ENCODE measurements around the gene CHL1.

CHL1 gene

DNA sequence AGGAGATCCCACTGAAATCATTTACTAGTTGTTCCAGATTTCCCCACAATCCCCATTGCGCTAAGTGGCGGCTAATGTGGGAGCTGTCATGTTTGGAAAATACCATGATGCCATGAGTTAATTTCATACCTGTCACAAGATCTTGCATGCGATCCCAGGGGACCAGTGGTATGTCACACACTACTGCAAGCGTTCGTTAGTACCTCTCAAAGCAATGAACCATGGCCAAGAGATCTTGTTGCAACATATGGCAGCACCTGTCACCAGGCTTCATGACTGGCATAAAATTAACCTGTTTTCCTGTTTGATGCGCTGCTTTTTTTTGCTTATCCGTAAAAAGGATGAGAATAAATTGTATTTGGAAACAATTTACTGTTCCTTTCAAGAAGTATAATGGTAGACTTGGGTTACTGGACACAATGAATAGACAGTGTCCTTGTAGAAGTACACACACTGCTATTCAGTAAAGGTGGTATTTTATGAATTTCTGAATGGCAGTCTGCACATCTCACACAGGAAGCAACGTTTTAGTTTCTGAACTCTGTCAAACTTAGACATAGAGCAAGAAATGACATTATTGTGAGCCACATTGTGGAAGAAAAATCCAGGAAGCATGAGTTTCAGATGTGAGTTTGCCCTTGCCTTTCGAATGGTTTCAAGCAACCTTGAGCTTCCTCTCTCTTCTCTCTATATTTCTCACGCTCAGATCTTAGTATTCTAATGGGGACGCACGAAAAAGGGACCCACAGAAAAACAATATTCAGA, 81.9 kb downstream of the CHL1 start:
- TF ChIP-seq, protein P1, sequence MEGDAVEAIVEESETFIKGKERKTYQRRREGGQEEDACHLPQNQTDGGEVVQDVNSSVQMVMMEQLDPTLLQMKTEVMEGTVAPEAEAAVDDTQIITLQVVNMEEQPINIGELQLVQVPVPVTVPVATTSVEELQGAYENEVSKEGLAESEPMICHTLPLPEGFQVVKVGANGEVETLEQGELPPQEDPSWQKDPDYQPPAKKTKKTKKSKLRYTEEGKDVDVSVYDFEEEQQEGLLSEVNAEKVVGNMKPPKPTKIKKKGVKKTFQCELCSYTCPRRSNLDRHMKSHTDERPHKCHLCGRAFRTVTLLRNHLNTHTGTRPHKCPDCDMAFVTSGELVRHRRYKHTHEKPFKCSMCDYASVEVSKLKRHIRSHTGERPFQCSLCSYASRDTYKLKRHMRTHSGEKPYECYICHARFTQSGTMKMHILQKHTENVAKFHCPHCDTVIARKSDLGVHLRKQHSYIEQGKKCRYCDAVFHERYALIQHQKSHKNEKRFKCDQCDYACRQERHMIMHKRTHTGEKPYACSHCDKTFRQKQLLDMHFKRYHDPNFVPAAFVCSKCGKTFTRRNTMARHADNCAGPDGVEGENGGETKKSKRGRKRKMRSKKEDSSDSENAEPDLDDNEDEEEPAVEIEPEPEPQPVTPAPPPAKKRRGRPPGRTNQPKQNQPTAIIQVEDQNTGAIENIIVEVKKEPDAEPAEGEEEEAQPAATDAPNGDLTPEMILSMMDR (IDR thresholded peaks at IDR 0.05; ENCODE audit: insufficient read depth, low read depth, low read length, missing control alignments) = no peak
- peak; percentile 94 for DNase-seq (ENCODE audit: low read depth)

GRCh38 chr3:279325-279724, 82.8 kb downstream of the CHL1 start:
- no peak for DNase-seq (ENCODE audit: low read depth)
- TF ChIP-seq, protein P1 (IDR thresholded peaks at IDR 0.05; ENCODE audit: insufficient read depth, low read depth, low read length, missing control alignments) = no peak
- H3K4me3 ChIP-seq (ENCODE audit: low read depth, low read length) = peak overlapping the region; percentile 44; the same call in 1 of the 2 replicates

More for the DNA sequence above, 81.9 kb downstream of the CHL1 start:
- H3K4me3 ChIP-seq (ENCODE audit: low read depth, low read length) = peak overlapping the region; percentile 44

DNA sequence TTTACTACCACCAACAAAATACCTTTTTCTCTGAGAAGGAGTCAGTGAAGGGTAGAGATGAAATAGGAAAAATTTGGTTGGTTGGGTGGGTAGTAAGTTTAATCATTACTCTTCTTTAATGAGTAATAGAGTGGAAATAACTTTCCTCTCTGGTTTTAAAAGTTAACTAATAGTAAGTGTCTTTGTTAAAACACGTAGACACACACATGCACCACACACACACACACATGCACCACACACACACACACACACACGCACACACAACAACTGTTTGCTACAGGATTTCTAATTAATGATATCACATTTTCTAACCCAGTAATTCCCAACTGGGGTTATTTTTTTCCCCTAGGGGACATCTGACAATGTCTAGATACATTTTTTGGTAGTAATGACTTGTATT, 84.1 kb downstream of the CHL1 start:
- TF ChIP-seq, protein P1 (IDR thresholded peaks at IDR 0.05; ENCODE audit: insufficient read depth, low read depth, low read length, missing control alignments) = no peak
- no peak for DNase-seq (ENCODE audit: low read depth)
- no peak overlapping the region for H3K4me3 ChIP-seq (ENCODE audit: low read depth, low read length)

DNA sequence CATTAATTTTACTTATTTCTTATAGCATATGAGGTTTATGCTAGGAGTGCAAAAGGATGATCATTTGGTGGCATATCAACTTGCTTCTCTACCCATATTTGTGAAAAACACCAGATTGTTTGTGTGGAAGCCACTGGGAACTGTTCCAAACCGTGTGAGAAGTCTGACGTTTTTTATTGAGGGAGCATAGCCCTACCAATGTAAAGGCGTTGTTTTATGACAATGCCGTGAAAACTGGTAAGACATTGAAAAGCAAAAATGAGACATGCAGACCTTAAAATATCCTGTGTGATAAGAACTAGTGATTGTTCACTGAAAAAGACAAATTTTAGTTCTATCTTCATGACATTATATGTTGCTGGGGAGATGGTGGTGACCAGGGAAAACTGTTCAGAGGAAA, 87.8 kb downstream of the CHL1 start:
- TF ChIP-seq, protein P1 (IDR thresholded peaks at IDR 0.05; ENCODE audit: insufficient read depth, low read depth, low read length, missing control alignments) = no peak
- no peak for DNase-seq (ENCODE audit: low read depth)
- H3K4me3 ChIP-seq (ENCODE audit: low read depth, low read length) = no peak overlapping the region

DNA sequence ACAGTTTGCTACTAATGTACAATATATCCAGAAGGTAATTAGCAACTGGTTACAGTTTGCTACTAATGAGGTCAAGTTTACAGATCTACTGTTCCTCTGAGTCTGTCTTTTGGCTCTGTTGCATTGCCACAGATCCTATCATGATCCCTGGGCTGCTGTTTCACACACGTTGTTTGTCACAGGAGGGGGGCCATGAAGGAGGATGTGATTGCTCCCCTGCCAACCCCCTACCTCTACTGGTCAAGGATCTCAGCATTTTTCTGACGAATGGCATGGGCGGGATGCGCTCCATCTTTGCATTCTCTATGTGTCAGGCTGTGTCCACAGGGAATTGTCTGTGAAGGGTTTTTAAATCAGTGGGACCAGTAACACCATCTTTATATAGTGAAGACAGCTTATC, 91.9 kb downstream of the CHL1 start:
- TF ChIP-seq, protein P1 (IDR thresholded peaks at IDR 0.05; ENCODE audit: insufficient read depth, low read depth, low read length, missing control alignments) = no peak
- no peak for DNase-seq (ENCODE audit: low read depth)
- H3K4me3 ChIP-seq (ENCODE audit: low read depth, low read length) = no peak overlapping the region

- DNase-seq (ENCODE audit: low read depth) = no peak
- no peak overlapping the region for H3K4me3 ChIP-seq (ENCODE audit: low read depth, low read length)
These were observed 94.5 kb downstream of the CHL1 start for GRCh38 chr3:291028-291427.

More at GRCh38 chr3:291028-291427, 94.5 kb downstream of the CHL1 start:
- TF ChIP-seq, protein P1 (IDR thresholded peaks at IDR 0.05; ENCODE audit: insufficient read depth, low read depth, low read length, missing control alignments) = no peak
